NCI-H2227 (cell line): ENCODE measurements around the gene MPZL3.
"Not testable (repeated sequence)": the region's sequence is repeated elsewhere in the genome, so short reads cannot be mapped to it uniquely, and the experiment has no call there.

ENCODE experiments used
- DNase-seq: peaks from one replicate; lab custom pipeline; 2025; ENCODE audit not compliant: unreplicated experiment; lab: John Stamatoyannopoulos, UW

MPZL3 gene

GRCh38 chr11:118190942-118191506 is 61.1 kb downstream of the MPZL3 start:
- not testable (repeated sequence) for DNase-seq

GRCh38 chr11:118186346-118187107 is 65.6 kb downstream of the MPZL3 start:
- no peak for DNase-seq

- DNase-seq, result no peak
These were observed 67.2 kb downstream of the MPZL3 start for GRCh38 chr11:118184784-118185579.

- not testable (repeated sequence) for DNase-seq
These were observed 68.5 kb downstream of the MPZL3 start for GRCh38 chr11:118183691-118184090.

- peak; percentile 66 for DNase-seq
These were observed 71.9 kb downstream of the MPZL3 start for GRCh38 chr11:118180300-118180703.

GRCh38 chr11:118176778-118177134 is 75.4 kb downstream of the MPZL3 start:
- DNase-seq, result no peak
